H1 (cell line): ENCODE measurements around the gene NRXN3. TPM values are rescaled to one million over a fixed set of nuclear protein-coding genes. Genes with fewer than 3 reads are reported as not detected.

Experiments
- BACH1 ChIP-seq: IDR thresholded peaks from 2 replicates; pipeline ENCODE4 v1.6.1; 2012; ENCODE audit warnings: low read length, improper control_type of control experiment
- BRCA1 ChIP-seq: IDR thresholded peaks from 2 replicates; pipeline ENCODE4 v1.6.1; 2012; ENCODE audit warnings: low read depth, low read length, improper control_type of control experiment
- CBX5 ChIP-seq: fragments of 300-800, 300-1000 bp; sonication (generic); IDR thresholded peaks from 2 replicates; pipeline ENCODE4 v1.7.1; 2016; ENCODE audit warnings: antibody characterized with exemption, low read length, low read depth
- CBX8 ChIP-seq: fragments of 300-800, 300-1000 bp; sonication (generic); IDR thresholded peaks from 2 replicates; pipeline ENCODE4 v1.7.1; 2016; ENCODE audit warnings: low read depth, low read length, borderline replicate concordance
- CEBPB ChIP-seq: IDR thresholded peaks from 2 replicates; pipeline ENCODE4 v1.6.1; 2012; ENCODE audit warnings: low read depth, low read length
- CHD1 ChIP-seq: IDR thresholded peaks from 2 replicates; pipeline ENCODE4 v1.6.1; 2012; ENCODE audit warnings: low read depth, low read length, improper control_type of control experiment
- CREB1 ChIP-seq: IDR thresholded peaks from 2 replicates; pipeline ENCODE4 v1.6.1; 2012; ENCODE audit warnings: inconsistent platforms
- CTBP2 ChIP-seq: IDR thresholded peaks from 2 replicates; pipeline ENCODE4 v1.7.0; 2011; ENCODE audit warnings: borderline replicate concordance, mild to moderate bottlenecking, moderate library complexity, mixed read lengths, low read length; ENCODE audit not compliant: insufficient read depth, insufficient read length
- JUND ChIP-seq: IDR thresholded peaks from 2 replicates; pipeline ENCODE4 v1.6.1; 2011; ENCODE audit warnings: mild to moderate bottlenecking, improper control_type of control experiment, low read length
- KDM1A ChIP-seq: fragments of 200-600, 300-600 bp; sonication (generic); IDR thresholded peaks from 2 replicates; pipeline ENCODE4 v1.7.1; 2016; ENCODE audit warnings: mild to moderate bottlenecking, low read length, borderline replicate concordance
- KDM5A ChIP-seq: fragments of 200-600 bp; IDR thresholded peaks from 2 replicates; pipeline ENCODE4 v1.7.1; 2012; ENCODE audit warnings: mild to moderate bottlenecking, low read length, inconsistent platforms, mixed read lengths
- MAFK ChIP-seq: IDR thresholded peaks from 2 replicates; pipeline ENCODE4 v1.6.1; 2012; ENCODE audit warnings: low read depth, mild to moderate bottlenecking, improper control_type of control experiment, low read length
- NANOG ChIP-seq: IDR thresholded peaks from 2 replicates; pipeline ENCODE4 v1.6.1; 2011; ENCODE audit warnings: low read length, low read depth, mild to moderate bottlenecking, inconsistent platforms; ENCODE audit not compliant: insufficient read depth, poor library complexity, severe bottlenecking
- RBBP5 ChIP-seq: IDR thresholded peaks from 2 replicates; pipeline ENCODE4 v1.7.1; 2012; ENCODE audit warnings: low read depth, mild to moderate bottlenecking, inconsistent platforms, low read length, moderate library complexity, borderline replicate concordance
- RNF2 ChIP-seq: fragments of 200-900, 300-1000 bp; sonication (generic); IDR thresholded peaks from 2 replicates; pipeline ENCODE4 v1.7.1; 2016; ENCODE audit warnings: borderline replicate concordance, low read depth, mild to moderate bottlenecking, antibody characterized with exemption, low read length; ENCODE audit not compliant: poor library complexity, severe bottlenecking; ENCODE audit errors: missing control alignments
- SIRT6 ChIP-seq: IDR thresholded peaks from one replicate; pipeline ENCODE4 v1.7.1; 2012; ENCODE audit warnings: low read length, inconsistent platforms
- SIX5 ChIP-seq: IDR thresholded peaks from 2 replicates; pipeline ENCODE4 v1.6.1; 2011; ENCODE audit warnings: mild to moderate bottlenecking, low read depth, low read length
- SP1 ChIP-seq: IDR thresholded peaks from 2 replicates; pipeline ENCODE4 v1.6.1; 2011; ENCODE audit warnings: low read depth, low read length
- SP4 ChIP-seq: IDR thresholded peaks from 2 replicates; pipeline ENCODE4 v1.6.1; 2012; ENCODE audit warnings: low read length, inconsistent platforms
- TAF1 ChIP-seq: IDR thresholded peaks from 2 replicates; pipeline ENCODE4 v1.6.1; 2011; ENCODE audit warnings: mild to moderate bottlenecking, low read depth, low read length
- TCF12 ChIP-seq: IDR thresholded peaks from 2 replicates; pipeline ENCODE4 v1.6.1; 2011; ENCODE audit warnings: low read depth, mild to moderate bottlenecking, low read length
- YY1 ChIP-seq: IDR thresholded peaks from 2 replicates; pipeline ENCODE4 v1.6.1; 2011; ENCODE audit warnings: low read depth, mild to moderate bottlenecking, low read length
- polyA plus RNA-seq, 7 experiments: library from polyadenylated mRNA; depleted of rRNA in 3 of 7; stranded (reverse) in 5 of 7; unstranded in 2 of 7; fragments of >200 nt in 5 of 7; fragments of 200-250 nt in 2 of 7; gene quantifications; 1 replicate in 5 of 7; 2 replicates in 1 of 7; 4 replicates in 1 of 7; pipeline versions ENCODE4 v1.2.1 to v1.2.3, GENCODE V29; 2011 to 2013; ENCODE audit warnings: missing spikeins in 2 of 7, mixed read lengths in 2 of 7
- total RNA-seq: library from RNA; stranded (reverse); fragmentation: NEBNext Ultra II Directional; extraction: Animal tissue kit (Norgen Biotek cat#: 25700); gene quantifications from 2 replicates; pipeline ENCODE4 v1.2.1, GENCODE V29; 2021
- TF ChIP-seq, protein P1 (sequence below): IDR thresholded peaks from 2 replicates; pipeline ENCODE4 v1.6.1; 2012; ENCODE audit warnings: low read length, inconsistent platforms
- TF ChIP-seq, protein P2 (sequence below): IDR thresholded peaks from 2 replicates; pipeline ENCODE4 v1.6.1; 2012; ENCODE audit warnings: inconsistent platforms

Gene NRXN3
- total and polyA plus RNA-seq, 2 of the 8 experiments (the other 6 are each of a cell fraction or from before 2014, with no cell fraction given), result 2.6 to 4.1 TPM

DNA sequence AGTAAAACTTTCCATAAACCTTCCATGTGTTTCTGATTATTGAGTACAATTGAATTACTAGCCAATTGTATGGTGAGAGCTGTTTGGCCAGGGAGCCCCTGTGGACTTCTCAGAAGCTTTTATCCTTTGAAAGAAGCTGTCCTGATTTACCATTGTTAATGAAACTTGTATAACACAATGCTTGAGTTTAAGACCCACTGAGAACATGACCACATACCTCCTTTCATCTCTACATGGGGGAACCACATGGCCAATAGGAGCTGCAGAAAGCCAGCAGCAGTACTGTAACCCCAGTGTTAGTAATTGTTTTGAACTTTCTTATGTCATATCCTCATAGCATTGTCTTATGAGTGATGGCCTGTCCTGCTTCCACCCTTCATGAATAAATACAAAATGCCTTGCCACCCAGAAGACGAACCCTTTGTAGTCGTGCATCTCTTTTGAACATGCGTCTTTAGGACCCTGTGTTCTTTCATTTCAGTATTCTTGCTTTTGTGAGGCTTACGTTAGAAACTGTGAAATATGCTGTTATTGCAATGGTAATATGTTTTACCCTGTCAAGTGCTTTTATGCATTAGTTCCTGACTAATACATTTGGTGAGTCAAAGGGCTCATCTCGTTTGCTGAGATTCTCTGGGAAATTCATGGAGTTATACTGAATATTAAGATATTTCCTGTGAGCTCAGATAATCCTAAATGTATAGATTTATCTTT, 815.7 kb downstream of the NRXN3 start (continued):
- TF ChIP-seq BRCA1 (no peak), SIRT6 (no peak), MAFK (no peak), CREB1 (0 out of 2 replicates have a peak, but pooled peaks have one; percentile 46), CTBP2 (peak; percentile 48), YY1 (no peak), CEBPB (peak; percentile 57; the same call in 1 of the 2 replicates), SIX5 (no peak), CHD1 (no peak), JUND (peak; percentile 92), CBX5 (no peak), KDM5A (no peak), KDM1A (0 out of 2 replicates have a peak, but pooled peaks have one; percentile 32), RBBP5 (no peak), BACH1 (no peak), CBX8 (no peak), SP1 (peak; percentile 87), TCF12 (0 out of 2 replicates have a peak, but pooled peaks have one; percentile 63), RNF2 (no peak), NANOG (peak; percentile 99), TAF1 (no peak), SP4 (no peak)
- TF ChIP-seq, protein P1, sequence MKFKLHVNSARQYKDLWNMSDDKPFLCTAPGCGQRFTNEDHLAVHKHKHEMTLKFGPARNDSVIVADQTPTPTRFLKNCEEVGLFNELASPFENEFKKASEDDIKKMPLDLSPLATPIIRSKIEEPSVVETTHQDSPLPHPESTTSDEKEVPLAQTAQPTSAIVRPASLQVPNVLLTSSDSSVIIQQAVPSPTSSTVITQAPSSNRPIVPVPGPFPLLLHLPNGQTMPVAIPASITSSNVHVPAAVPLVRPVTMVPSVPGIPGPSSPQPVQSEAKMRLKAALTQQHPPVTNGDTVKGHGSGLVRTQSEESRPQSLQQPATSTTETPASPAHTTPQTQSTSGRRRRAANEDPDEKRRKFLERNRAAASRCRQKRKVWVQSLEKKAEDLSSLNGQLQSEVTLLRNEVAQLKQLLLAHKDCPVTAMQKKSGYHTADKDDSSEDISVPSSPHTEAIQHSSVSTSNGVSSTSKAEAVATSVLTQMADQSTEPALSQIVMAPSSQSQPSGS, result peak; percentile 95
- TF ChIP-seq, protein P2, sequence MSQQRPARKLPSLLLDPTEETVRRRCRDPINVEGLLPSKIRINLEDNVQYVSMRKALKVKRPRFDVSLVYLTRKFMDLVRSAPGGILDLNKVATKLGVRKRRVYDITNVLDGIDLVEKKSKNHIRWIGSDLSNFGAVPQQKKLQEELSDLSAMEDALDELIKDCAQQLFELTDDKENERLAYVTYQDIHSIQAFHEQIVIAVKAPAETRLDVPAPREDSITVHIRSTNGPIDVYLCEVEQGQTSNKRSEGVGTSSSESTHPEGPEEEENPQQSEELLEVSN, result no peak
